Measurements from ENCODE around the gene PNKP. TPM values are rescaled to one million over a fixed set of nuclear protein-coding genes. Genes with fewer than 3 reads are reported as not detected.

The PNKP gene
- total and polyA plus RNA-seq, 10 of the 15 experiments (the other 5 are each of a cell fraction or from before 2014, with no cell fraction given) = 2.9 to 82.3 (median 33.2) TPM

DNA sequence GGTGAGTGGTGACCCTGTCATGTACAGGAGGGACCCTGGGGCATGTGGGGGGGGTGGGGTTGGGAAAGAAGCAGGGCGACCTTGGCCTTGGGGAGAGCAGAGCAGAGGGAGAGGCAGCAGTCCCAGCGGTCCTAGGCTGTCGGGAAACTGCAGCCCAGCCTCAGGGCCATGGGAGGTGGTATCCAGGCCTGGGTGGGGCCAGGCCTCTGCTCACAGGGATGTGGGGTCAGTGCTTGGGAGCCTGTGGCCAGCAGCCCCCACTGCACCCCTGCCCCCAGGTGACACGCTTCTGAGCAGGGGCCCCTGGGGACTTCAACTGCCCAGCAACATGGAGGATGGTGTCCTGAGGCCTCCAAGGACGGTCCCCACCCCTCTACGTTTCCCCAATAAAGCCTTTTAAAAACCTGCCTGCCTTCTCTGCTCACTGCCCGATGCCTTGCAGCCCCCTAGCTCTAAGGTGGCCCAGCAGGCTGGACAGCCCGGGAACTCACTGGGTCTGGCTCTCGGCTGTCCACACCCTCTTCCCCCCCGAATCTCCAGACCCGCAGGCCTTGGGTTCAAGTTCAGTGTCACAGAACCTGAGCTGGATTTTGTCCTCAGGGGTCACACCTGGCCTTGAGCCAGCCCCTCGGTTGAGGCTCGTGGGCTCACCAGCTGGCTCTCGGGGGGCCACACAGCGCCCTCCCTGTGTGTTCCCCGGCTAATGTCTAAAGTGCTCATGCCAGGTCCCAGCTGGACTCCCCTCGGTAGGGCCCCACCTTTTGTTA, 6.9 kb downstream of the PNKP start:
- WGBS (ENCODE audit: insufficient coverage, insufficient replicate concordance, low lambda C conversion rate, missing lambda C conversion rate) = 74% methylated on average over 17 of the region's 17 CpGs
- Histone ChIP-seq H3K27ac (ENCODE audit: control insufficient read depth, insufficient read depth) (no peak overlapping the region), H3K9me3 (replicated peaks; ENCODE audit: control insufficient read depth, insufficient read depth, low read length) (no peaks in the 10 kb centered on the region), H3K79me2 (ENCODE audit: control insufficient read depth, insufficient read depth, low read length) (peaks cover 3% of the 10 kb centered on the region), H4K20me1 (ENCODE audit: control insufficient read depth, insufficient read depth) (no peaks in the 10 kb centered on the region), H3K36me3 (ENCODE audit: control insufficient read depth in 2 of 2, insufficient read depth in 2 of 2, low read length in 1 of 2) (peaks cover 9 to 32% of the 10 kb centered on the region in 2 experiments), H3K9ac (ENCODE audit: control insufficient read depth, insufficient read depth, low read length) (no peak overlapping the region), H3K4me2 (ENCODE audit: control insufficient read depth, insufficient read depth) (no peak overlapping the region), H2AFZ (ENCODE audit: control insufficient read depth, low read depth, low read length) (no peak overlapping the region), H3K27me3 (replicated peaks in 1 of 2; ENCODE audit: control insufficient read depth in 2 of 2, insufficient read depth in 2 of 2, low read length in 1 of 2) (no peaks in the 10 kb centered on the region), H3K4me1 (ENCODE audit: control insufficient read depth, insufficient read depth, low read length) (no peaks in the 10 kb centered on the region), H3K4me3 (no peak overlapping the region)
- no peak for FAIRE-seq
- ChIA-PET RAD21 (ENCODE audit: unreplicated experiment) (no interaction called here), SMC1A (ENCODE audit: uncharacterized antibody, unreplicated experiment) (no interaction called here), POLR2A (no interaction called here), CTCF (no interaction called here)
- intact Hi-C loops (cut with micrococcal nuclease; ENCODE audit: unreplicated experiment) (no loop called here), in situ Hi-C loops (cut with MboI) (no loop called here)
- TF ChIP-seq ZZZ3 (IDR thresholded peaks at IDR 0.05; ENCODE audit: control insufficient read depth, insufficient read length, low read depth) (no peak), YBX1 (IDR thresholded peaks at IDR 0.05) (no peak), POLR2AphosphoS2 (IDR thresholded peaks at IDR 0.05; ENCODE audit: low read depth, low read length) (0 out of 2 replicates have a peak, but pooled peaks have one; percentile 22), JUND (IDR thresholded peaks at IDR 0.05; ENCODE audit: low read depth, low read length) (no peak), ZNF24 (IDR thresholded peaks at IDR 0.05) (no peak), SREBF1 (IDR thresholded peaks at IDR 0.05; ENCODE audit: low read length) (no peak), SKIL (IDR thresholded peaks at IDR 0.05; ENCODE audit: low read depth, poor library complexity, severe bottlenecking) (no peak), POLR2AphosphoS5 (IDR thresholded peaks at IDR 0.05; ENCODE audit: low read length) (peak; percentile 58), POLR2A (IDR thresholded peaks at IDR 0.05; ENCODE audit: low read depth, low read length) (peak; percentile 51; the same call in 1 of the 2 replicates), ZBED1 (IDR thresholded peaks at IDR 0.05; ENCODE audit: borderline replicate concordance) (no peak)
- no TSS peak for BruUV-seq (replicated peaks)
- no peak for ATAC-seq
- no peak for DNase-seq (ENCODE audit: low read depth, low spot score)
